ENCODE measurements around the gene MZT2B. TPM values are rescaled to one million over a fixed set of nuclear protein-coding genes. Genes with fewer than 3 reads are reported as not detected.
A peak's percentile ranks its signal among the peaks of the same experiment; 100 is the strongest.
"Not testable (repeated sequence)": the region's sequence is repeated elsewhere in the genome, so short reads cannot be mapped to it uniquely, and the experiment has no call there.

MZT2B gene
- polyA plus RNA-seq, 10 donors = 67.7 to 194 (median 110) TPM

- DNase-seq = not testable (repeated sequence)
Observed at GRCh38 chr2:130195089-130195635, 13.1 kb downstream of the MZT2B start.

- DNase-seq = not testable (repeated sequence)
Observed at GRCh38 chr2:130196052-130196451, 14.0 kb downstream of the MZT2B start.

GRCh38 chr2:130198343-130198742 lies 16.3 kb downstream of the MZT2B start, which contains the start of gene TUBA3E:
Gene TUBA3E (minus strand): TSS chr2:130198439. CDS start chr2:130198360, 79 bp downstream.
- no peak for DNase-seq

- DNase-seq = not testable (repeated sequence)
Observed at GRCh38 chr2:130202518-130202917, 20.5 kb downstream of the MZT2B start.

GRCh38 chr2:130203150-130203549 lies 21.1 kb downstream of the MZT2B start:
- DNase-seq = not testable (repeated sequence)

GRCh38 chr2:130207051-130207450 lies 25.0 kb downstream of the MZT2B start:
- not testable (repeated sequence) for DNase-seq

GRCh38 chr2:130219147-130219546 lies 37.1 kb downstream of the MZT2B start:
- DNase-seq = not testable (repeated sequence)

DNA sequence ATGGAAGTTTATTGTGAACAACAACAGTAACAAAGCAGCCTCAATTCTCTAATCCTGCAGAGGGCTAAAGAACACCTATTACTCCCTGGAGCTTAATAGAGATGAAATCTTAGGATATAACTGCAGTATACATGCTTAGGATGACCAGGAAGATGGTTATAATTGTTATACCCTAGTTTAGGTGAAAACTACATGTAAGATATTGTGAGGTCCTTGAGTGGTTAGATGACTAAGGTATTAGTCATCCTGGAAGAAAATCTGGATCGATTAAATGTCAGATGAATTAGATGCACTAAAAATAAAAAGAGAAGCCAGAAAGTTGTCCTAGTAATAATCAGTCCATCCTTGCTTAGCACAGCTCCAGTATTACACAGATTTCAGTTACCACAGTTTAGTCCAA lies 38.4 kb downstream of the MZT2B start:
- DNase-seq = not testable (repeated sequence)

DNA sequence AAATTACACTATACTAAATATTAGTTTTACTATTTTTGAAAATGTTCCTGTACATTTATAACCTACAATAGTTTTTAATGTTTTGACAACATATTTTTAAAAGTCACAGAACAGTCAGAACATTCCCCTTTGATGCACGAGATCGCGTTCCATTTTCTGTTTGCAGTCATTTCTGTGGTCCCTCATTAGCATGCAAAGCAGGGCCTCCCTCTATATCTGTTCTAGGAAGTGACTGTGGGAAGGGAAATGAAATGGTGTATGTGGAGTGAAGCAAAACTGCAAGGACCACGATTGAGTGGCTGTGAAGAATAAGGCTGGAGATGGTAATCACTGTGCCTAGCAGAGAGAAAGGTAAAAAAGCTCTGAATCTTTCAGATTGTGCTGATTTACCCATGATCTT lies 40.5 kb downstream of the MZT2B start:
- DNase-seq = not testable (repeated sequence)

GRCh38 chr2:130228005-130228404 lies 45.9 kb downstream of the MZT2B start:
- not testable (repeated sequence) for DNase-seq

DNA sequence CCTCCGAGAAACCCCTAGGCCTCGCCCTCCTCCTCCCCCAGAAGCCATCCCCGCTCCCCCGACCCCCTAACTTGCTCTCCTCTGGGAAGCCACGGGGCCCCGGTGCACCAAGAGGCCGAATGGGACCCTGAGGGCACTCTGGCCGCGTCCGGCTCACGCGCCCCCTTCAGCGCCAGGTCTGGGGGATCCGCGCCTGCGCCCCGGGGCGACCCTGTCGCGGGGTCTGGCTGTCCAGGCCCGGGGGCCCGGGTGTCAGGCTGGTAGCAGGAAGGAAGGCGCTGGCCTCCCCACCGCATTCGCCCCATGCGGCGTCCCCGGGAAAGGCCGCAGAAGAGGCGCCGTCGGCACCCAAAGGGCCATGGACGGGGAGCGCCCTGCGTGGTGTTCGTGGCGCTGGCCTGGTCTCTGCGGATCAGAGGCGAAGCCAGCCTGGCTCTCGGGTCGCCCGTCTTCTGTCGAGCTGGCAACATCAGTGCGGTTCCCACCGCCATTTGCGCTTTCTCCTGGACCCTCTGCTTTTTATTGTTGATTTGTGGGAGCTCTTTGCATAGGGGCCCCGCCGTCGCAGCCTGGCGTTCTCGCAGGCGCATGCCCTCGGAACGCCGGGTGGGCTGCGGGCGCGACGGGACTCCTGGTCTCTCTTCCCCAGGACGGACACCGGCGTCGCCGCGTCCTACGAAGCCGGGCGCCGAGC lies 46.6 kb downstream of the MZT2B start:
- DNase-seq = not testable (repeated sequence)

GRCh38 chr2:130229161-130229510 lies 47.1 kb downstream of the MZT2B start:
- DNase-seq = peak in 2 of 3 donors; percentile 25 to 32

GRCh38 chr2:130230376-130230775 lies 48.3 kb downstream of the MZT2B start:
- DNase-seq = not testable (repeated sequence)

GRCh38 chr2:130230907-130231306 lies 48.8 kb downstream of the MZT2B start:
- not testable (repeated sequence) for DNase-seq

GRCh38 chr2:130231656-130232055 lies 49.6 kb downstream of the MZT2B start:
- DNase-seq = no peak

DNA sequence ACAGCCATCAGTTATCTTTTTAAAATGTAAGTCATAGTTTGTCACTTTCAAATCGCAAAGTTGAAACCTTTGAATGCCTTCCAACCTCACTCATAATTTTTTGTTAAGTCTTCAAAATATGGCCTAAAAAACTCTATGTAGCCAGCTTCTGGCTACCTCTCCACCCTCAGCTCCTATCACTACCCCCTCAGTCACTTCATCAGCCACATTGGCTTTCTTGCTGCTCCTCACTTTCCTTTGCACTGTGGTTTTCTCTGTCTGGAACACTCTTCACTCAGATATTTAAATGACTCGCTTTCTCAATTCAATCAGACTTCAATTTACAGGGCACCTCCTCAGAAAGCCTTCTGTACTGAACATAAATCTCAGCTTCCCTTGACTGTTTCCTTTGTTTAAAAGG lies 51.0 kb downstream of the MZT2B start:
- DNase-seq = not testable (repeated sequence)

GRCh38 chr2:130239581-130239980 lies 57.5 kb downstream of the MZT2B start:
- not testable (repeated sequence) for DNase-seq

Other genes starting within 250 kb of the MZT2B start
- gene RAB6C, start 202.6 kb upstream of the MZT2B start, polyA plus RNA-seq (ENCODE audit: insufficient read length in 10 of 10) = 1 to 10 TPM in 1 of 10 donors, under 1 TPM in 6, not detected in 3; 0.20 to 1.0 (median 0.33) TPM
- under 1 TPM in 5 of 10 donors, not detected in 5; 0.08 to 0.20 (median 0.12) TPM for gene POTEF, start 53.0 kb upstream of the MZT2B start, polyA plus RNA-seq (ENCODE audit: insufficient read length in 10 of 10)
- 1 to 10 TPM in 7 of 10 donors, under 1 TPM in 3; 0.59 to 3.0 (median 1.7) TPM for gene CCDC74B, start 37.1 kb upstream of the MZT2B start, polyA plus RNA-seq (ENCODE audit: insufficient read length in 10 of 10)
- 10 to 100 TPM; 30.2 to 47.5 (median 36.6) TPM for gene SMPD4, start 660 bp upstream of the MZT2B start, polyA plus RNA-seq (ENCODE audit: insufficient read length in 10 of 10)
- under 1 TPM in 3 of 10 donors, not detected in 7; 0.15 to 0.27 (median 0.24) TPM for gene TUBA3E, start 16.2 kb downstream of the MZT2B start, polyA plus RNA-seq (ENCODE audit: insufficient read length in 10 of 10)
- 10 to 100 TPM; 32.4 to 44.7 (median 39.6) TPM for gene IMP4, start 160.6 kb downstream of the MZT2B start, polyA plus RNA-seq (ENCODE audit: insufficient read length in 10 of 10)
- gene PTPN18, start 173.8 kb downstream of the MZT2B start, polyA plus RNA-seq (ENCODE audit: insufficient read length in 10 of 10) = 10 to 100 TPM; 13.7 to 29.8 (median 18.0) TPM